Amniotic stem cell (primary cell): Measurements from ENCODE around the gene NINJ2.
"Not testable (repeated sequence)": the region's sequence is repeated elsewhere in the genome, so short reads cannot be mapped to it uniquely, and the experiment has no call there.

Source experiments
- DNase-seq: peaks from one replicate; lab custom pipeline; 2025; lab: John Stamatoyannopoulos, UW

NINJ2 gene

GRCh38 chr12:663293-663871 lies at the start of gene NINJ2:
NINJ2 (minus strand) TSS chr12:663445; CDS start chr12:663360, 85 bp downstream.
- no peak for DNase-seq

- DNase-seq = no peak
These were observed 49.1 kb upstream of the NINJ2 start for GRCh38 chr12:712172-712863.

GRCh38 chr12:709455-710020 lies 46.3 kb upstream of the NINJ2 start:
- no peak for DNase-seq

- not testable (repeated sequence) for DNase-seq
These were observed 44.8 kb upstream of the NINJ2 start for GRCh38 chr12:708084-708483.

GRCh38 chr12:704516-705242 lies 41.4 kb upstream of the NINJ2 start:
- no peak for DNase-seq

- no peak for DNase-seq
These were observed 38.8 kb upstream of the NINJ2 start for GRCh38 chr12:701896-702539.

GRCh38 chr12:700016-700415 lies 36.8 kb upstream of the NINJ2 start:
- DNase-seq = no peak

- DNase-seq = not testable (repeated sequence)
These were observed 35.0 kb upstream of the NINJ2 start for GRCh38 chr12:698222-698621.

- DNase-seq = no peak
These were observed 34.2 kb upstream of the NINJ2 start for GRCh38 chr12:697481-697880.

- no peak for DNase-seq
These were observed 31.7 kb upstream of the NINJ2 start for GRCh38 chr12:694734-695503.

- no peak for DNase-seq
These were observed 30.8 kb upstream of the NINJ2 start for GRCh38 chr12:693934-694533.

- DNase-seq = no peak
These were observed 29.0 kb upstream of the NINJ2 start for GRCh38 chr12:692274-692673.

GRCh38 chr12:690466-690865 lies 27.2 kb upstream of the NINJ2 start:
- DNase-seq = no peak

GRCh38 chr12:685388-685787 lies 22.1 kb upstream of the NINJ2 start:
- no peak for DNase-seq

GRCh38 chr12:684416-684815 lies 21.2 kb upstream of the NINJ2 start:
- DNase-seq = no peak

GRCh38 chr12:681568-682256 lies 18.5 kb upstream of the NINJ2 start:
- no peak for DNase-seq

- DNase-seq = no peak
These were observed 15.8 kb upstream of the NINJ2 start for GRCh38 chr12:678747-679712.

GRCh38 chr12:675562-675961 lies 12.3 kb upstream of the NINJ2 start:
- DNase-seq = no peak

- DNase-seq = no peak
These were observed 11.1 kb upstream of the NINJ2 start for GRCh38 chr12:674272-674781.
